HG02759 (cell line): ENCODE results near the gene CD160.
"Not testable (repeated sequence)": the region's sequence is repeated elsewhere in the genome, so short reads cannot be mapped to it uniquely, and the experiment has no call there.

Experiments
- ATAC-seq: cut with Tn5 transposase; IDR thresholded peaks from one replicate; pipeline ENCODE4 v1.9.1; 2021; ENCODE audit warnings: mild to moderate bottlenecking, moderate library complexity; ENCODE audit not compliant: unreplicated experiment

CD160 gene

DNA sequence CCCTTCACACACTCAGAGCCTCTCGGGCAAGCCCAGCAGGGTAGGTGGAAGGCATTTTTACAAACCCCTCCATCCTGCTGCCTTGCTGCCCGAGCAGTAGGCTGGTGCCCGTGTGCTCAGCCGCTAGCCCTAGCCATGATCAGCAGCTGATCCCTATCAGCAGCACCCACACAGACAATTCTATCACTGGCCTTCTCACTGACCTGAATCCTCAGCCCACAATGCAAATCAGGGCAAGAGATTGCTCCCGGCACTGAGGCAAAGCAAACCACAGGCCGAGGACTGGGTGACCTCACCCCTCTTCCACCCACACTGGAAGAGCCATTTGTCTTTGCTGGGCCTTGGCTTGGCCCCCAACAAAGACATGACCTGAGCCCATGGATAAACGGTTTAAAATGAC is 11.2 kb upstream of the CD160 start:
- ATAC-seq = no peak

DNA sequence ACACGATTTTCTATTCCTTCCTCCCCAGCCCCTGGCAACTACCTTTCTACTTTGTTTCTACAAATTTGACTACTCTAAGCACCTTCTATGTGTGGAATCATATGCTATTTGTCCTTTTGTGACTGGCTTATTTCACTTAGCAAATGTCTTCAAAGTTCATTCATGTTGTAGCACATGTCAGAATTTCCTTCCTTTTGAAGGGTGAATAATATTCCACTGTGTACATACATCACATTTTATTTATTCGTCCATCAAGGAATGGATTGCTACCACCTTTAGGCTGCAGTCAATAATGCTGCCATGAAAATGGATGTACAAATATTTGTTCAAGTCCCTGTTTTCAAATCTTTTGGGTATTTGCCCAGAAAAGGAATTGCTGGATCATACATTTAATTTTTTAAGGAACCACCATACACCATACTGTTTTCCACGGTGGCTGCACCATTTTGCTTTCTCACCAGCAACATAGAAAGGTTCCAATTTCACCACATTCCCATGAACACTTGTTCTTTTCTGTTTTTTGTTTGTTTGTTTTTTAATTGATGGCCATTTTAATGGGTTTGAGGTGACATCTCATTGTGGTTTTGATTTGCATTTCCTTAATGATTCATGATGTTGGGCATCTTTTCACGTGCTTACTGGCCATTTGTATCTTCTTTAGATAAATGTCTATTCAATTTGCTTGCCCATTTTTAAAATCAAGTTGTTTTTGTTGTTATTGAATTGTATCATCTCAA is 8.8 kb upstream of the CD160 start:
- no peak for ATAC-seq

DNA sequence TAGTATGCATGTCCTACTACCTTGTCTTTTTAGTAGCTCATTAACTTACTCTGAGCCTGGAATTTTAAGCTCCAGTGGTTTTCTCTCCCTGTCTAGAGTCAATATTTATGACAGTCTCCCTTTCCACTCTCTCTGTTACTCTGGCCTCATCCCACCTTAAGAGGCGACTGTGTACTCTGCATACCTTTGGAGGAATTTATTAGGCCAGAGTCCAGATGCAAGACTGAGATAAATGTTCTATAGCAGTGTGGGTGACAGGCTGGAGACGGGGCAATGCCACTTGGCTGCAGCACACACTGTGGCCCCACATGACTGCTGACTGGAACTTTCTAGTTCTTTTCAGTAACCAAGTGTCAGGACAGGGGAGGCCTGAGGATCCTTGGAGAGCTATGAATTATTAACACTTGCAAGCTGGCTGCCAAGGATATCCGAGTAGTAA is 8.1 kb upstream of the CD160 start:
- no peak for ATAC-seq

DNA sequence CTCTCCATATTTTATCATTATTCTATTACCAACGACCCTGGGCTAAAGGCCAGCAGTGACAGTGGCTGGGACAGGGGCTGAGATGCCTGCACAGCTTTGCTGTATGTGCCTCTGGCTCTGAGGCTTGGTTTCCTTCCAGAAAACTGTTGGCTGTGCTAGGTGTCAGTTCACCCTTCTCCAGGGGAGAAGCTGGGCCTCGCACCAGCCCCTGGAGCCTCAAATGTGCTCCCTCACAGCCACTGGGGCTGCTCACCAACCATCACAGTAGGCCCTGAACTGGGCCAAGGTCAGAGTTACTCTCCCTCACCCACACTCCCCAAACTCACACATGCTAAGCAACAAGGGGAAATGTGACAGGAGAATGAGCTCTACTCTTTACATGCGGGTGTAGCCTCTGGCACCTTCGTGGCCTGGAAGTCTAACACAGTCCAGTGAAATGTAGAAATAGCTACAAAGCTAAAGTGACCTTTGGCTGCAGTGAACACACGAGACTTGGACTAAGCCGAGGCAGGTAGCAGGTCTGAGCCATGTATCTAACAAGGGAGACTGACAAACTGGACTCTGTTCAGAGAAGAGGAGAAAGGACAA is 4.7 kb upstream of the CD160 start:
- ATAC-seq = no peak

DNA sequence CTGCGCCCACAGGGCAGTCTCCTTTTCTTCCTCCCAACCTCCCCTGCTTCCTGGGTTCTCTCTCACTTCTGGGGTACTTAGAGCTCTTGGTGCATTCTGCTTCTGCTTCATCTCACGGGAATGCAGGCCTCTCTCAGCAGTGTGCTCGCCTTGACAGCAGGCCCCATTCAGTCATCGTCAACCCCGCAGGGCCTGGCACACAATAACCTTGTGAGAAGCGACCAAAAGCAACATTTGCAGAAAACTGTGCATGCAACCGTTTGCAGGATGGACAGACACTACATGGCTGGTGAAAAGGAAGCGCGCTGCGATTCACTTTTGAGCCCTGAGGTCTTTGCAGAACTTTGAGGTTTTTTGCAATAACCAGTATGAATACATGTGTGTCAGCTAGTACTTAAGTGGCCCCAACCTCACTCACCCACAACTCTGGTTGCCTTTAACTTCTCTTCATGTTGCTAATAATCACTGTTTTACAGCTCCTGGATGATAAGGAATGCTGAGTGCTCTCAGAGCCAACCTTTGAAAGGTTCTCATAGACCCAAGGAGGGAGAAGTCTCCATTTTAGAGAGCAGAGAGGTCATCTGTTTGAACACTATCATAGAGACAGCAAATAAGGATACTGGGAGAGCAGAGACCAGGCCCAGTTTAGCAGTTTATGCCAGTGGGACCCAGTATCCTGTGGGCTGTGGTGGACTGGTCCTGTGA is 2.5 kb upstream of the CD160 start:
- no peak for ATAC-seq

DNA sequence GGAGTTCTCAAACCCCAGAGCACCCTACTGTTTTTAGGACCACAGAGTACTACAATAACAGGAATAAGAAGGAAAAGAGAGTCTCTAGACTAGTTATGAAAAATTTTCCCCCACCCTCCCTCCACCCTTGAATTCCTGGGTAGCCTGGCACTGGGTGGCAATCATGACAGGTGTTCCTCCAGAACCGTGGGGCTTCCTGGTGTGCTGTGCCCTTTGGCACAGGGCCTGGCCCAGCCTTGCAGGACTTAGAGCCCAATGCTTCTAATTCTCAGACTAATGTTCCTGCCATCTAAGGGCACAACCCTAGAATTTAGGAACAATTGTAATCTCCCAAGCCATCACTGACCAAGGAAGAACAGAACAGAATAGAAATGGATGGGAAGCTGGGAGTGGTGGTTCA is 1.5 kb upstream of the CD160 start:
- no peak for ATAC-seq

DNA sequence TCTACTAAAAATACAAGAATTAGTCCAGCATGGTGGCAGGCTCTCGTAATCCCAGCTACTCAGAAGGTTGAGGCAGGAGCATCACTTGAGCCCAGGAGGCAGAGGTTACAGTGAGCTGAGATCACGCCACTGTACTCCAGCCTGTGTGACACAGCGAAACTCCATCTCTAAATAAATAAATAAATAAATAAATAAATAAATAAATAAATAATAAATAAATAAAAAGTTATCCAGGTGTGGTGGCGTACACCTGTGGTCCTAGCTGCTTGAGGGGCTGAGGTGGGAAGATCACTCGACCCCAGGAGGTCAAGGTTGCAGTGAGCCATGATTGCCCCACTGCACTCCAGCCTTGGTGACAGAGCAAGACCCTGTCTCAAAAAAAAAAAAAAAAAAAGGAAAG is 834 bp upstream of the CD160 start:
- not testable (repeated sequence) for ATAC-seq

DNA sequence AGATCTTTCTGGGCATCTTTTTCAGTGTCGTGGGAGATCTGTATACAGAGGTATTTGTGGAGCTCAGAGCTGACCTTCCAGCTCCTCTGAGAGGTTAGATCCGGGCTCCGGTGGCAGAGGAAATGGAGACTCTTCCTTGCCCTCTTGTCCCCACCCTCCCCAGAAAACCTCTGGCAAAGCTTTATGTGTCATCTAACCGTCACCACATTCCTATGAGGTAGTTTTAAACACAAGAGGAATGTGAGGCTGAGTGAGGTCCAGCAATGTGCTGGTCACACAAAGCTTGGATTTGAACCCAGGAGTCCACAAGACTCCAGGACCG is 1.2 kb downstream of the CD160 start:
- no peak for ATAC-seq

DNA sequence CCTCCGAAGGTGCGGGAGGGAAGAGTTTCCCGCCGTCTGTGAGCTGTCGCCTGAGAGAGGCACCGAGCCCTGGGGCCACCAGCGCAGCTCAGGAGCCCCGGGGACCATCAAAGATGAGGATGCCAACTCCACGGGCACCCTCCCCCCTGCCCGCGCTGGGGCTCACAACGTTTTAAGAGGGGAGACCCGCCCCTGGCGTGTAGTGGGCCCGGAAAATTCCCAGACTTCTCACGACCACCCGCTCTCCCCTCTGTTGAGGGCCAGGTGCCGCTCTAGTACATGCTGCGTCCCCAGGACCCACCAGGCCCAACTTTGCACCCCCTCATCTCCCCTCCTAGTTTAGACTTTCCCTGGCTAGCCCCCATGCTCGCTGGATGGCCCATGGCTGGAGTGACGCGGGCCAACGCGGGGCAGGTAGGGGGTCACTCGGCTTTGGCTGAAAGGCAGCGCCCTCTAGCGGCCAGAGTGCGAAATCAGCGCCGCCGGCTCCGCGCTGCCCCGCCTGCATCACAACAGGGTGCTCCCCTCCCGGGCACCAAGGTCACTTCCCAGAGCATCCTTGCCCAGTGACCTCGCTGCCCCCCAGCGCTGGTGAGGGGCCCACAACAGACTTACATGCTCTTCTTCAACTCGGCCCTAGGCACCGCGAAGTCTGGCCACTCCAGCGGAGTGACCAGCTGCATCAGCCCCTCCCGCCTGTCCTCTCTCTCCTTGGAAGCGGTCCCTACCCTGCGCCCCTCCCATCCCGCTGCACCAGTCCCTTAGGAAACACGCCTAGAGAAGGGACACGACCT is 1.8 kb downstream of the CD160 start:
- ATAC-seq = peak; percentile 89

DNA sequence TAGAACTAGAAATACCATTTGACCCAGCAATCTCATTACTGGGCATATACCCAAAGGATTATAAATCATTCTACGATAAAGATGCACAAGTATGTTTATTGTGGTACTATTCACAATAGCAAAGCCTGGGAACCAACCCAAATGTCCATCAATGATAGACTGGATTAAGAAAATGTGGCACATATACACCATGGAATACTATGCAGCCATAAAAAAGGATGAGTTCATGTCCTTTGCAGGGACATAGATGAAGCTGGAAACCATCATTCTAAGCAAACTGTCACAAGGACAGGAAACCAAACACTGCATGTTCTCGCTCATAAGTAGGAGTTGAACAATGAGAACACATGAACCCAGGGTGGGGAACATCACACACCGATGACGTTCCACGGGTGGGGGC is 6.9 kb downstream of the CD160 start:
- ATAC-seq = not testable (repeated sequence)

DNA sequence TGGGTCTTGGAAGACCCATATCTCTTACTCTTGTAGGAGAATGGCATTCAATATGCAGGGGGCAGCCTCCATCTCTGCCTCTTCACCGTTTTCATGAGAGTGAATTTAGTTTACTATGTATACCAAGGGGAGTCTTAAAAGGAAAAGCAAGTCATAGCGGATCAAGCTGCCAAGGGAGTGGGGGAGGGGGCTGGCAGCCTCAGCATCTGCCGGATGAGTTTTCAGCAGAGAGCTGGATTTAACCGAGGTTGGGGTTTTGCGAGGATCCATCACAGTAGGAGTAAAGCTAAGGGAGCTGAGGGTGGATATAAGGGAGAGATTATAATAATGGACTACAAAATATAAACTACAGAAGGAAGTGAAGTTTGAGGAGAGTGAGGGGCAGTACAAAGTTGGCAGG is 9.9 kb downstream of the CD160 start:
- no peak for ATAC-seq

DNA sequence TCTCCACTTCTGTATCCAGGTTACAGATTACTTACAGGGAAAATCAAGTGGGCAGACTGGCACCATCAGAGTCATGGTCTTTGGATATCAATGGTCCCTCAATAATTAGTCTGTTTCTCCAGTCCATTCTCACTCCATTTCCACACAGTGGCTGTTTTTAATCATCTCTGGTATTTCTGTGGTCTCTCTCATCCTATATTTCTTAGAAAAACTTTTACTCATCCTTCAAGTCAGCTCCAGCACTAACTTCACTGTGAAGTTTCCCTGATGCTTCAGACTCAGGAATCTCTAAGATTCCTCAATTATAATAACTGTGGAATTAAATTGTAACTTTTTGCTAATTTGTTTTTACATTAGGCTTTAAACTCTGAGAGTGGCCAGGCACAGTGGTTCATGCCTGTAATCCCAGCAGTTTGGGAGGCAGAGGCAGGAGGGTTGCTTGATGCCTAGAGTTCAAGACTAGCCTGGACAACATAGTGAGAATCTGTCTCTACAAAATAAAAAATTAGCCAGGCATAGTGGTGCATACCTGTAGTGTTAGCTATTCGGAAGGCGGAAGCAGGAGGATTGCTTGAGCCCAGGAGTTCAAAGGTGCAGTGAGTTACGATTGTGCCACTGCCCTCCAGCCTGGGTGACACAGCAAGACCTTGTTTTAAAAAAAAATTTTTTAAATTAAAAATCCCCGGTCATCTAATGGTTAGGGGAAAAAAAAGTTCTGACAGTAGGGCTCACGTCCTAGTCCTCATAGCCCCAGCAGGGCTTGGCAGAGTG is 10.6 kb downstream of the CD160 start:
- no peak for ATAC-seq

DNA sequence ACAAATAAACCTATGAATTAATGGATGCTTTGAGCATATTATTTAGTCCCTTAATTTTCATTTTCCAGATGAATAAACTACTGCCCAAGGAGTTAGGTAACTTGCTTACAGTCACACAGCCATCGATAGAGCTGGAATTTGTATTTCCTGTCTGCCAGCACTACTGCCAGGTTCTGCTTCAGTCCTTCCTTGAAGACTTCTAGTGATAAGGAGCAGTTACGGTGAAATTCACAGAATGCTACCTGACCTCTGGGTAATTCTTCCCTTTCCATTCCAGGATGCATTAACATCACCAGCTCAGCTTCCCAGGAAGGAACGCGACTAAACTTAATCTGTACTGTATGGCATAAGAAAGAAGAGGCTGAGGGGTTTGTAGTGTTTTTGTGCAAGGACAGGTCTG is 11.2 kb downstream of the CD160 start:
- no peak for ATAC-seq

DNA sequence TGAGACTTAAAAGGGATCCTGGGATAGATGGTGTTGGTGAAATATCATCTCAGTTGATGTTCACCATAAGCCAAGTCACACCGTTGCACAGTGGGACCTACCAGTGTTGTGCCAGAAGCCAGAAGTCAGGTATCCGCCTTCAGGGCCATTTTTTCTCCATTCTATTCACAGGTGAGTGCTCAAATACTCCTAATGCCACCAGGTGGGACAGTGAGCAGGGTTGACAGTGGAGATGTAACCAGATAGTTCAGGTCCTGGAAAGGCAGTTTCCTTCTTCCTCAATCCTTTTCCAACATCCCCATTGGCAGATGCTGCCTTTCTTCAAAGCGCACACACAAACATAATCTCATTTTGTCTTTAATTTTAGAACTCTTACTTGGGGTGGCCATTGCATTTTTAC is 11.6 kb downstream of the CD160 start:
- ATAC-seq = no peak

DNA sequence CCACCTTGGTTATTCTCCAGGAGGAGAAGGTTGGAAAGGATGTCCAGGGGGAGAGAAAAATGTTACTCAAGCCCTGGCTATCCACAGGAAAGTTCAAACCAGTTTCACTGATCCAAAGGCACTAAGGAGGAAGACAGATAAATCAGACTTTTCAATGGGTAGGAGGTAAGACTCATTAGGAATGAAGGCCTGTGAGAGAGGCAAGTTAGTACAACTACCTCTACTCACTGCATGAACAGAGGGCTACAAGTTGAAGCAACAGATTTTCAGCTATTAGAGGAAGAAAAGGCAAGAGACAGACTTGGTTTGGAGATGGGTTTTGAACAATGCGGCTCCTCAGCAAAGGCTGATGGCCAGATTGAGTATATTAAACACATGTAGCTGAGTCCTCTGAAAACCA is 16.9 kb downstream of the CD160 start:
- no peak for ATAC-seq

DNA sequence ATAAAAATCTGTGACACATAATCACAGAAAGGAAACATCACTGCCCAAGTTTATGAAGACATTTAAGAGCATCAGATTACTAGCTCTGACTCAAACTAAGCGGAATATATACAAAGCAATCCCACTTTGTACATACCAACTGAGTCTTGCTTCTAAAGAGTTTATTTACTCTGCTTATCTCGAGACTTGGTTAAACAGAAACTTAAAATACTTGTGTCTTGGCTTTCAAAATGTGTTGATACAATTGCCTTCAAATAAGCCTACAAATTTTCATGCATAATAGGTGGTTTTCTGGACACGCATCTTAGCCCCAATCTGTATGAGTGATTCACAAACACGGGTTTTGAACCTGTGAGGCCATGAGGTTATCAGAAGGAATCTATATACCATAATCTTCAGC is 21.0 kb downstream of the CD160 start:
- no peak for ATAC-seq

DNA sequence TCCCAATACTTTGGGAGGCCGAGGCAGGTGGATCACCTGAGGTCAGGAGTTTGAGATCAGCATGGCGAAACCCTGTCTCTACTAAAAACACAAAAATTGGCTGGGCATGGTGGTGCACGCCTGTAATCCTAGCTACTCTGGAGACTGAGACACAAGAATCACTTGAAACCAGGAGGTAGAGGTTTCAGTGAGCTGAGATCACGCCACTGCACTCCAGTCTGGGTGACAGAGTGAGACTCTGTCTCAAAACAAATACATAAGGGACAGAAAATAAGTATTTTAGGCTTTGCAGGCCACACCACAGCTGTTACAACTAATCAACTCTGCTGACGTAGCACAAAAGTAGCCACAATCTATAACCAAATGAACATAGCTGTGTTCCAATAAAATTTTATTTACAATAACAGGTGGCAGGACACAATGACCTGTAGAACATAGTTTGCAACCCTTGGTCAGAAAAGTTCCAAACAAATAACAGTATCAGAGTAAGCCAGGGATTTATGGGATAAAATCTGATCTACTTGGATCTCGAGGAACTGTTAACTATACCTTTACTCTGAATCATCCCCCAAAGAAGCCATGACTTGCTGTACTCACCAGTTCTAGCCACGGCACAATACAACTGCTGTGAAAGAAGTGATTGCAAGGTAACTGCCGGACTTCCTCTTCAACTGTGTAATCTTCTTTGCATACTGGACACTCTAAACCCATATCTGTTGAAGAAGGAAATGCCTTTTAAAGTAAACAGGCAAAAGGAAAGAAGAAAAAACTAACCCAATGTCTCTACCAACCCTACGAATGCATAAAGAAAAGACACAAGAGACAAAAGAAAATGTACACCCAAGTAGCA is 28.3 kb downstream of the CD160 start:
- ATAC-seq = no peak

DNA sequence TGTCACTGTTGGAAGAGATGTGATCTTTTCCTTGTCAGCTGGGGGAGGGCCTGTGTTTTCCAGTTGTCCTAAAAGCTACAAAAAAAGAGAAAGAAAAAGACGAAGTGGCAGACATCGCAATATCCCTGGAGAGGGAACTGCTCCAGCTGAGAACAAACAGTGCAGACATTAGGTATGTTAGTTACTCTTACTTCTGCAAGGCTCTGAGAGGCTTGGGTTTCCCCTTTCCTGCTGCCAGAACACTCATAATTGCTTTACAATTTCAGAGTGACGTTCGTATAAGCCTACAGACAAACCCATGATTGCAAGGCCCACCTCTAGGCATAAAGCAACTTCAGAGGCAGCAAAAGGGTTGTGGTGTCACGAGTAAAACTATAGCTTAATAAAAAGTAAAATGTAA is 31.1 kb downstream of the CD160 start:
- no peak for ATAC-seq

DNA sequence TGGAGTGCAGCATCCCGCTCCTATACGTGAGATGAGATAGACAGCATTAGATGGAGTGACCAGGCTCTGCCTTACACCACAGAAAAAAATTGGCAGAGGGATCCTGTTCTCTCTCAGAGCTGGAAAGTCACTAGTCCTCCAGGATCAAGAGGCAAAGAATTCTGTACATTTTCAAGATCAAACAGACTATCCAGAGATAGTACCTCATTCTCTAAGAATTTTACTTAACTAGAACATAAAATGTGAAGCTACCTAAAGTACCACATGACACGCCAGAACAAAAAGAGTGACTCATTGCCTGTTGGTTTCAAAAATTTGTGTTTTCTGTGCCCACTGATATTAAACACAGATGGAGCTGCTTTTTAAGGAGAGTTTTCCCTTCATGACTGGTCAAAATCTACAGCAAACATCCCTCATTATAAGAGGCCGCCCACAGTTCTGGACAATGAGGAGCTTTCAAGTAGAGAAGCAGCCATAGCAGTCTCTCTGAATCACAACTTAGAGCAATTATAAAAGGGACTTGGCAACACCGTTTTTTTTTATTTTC is 32.3 kb downstream of the CD160 start:
- no peak for ATAC-seq

DNA sequence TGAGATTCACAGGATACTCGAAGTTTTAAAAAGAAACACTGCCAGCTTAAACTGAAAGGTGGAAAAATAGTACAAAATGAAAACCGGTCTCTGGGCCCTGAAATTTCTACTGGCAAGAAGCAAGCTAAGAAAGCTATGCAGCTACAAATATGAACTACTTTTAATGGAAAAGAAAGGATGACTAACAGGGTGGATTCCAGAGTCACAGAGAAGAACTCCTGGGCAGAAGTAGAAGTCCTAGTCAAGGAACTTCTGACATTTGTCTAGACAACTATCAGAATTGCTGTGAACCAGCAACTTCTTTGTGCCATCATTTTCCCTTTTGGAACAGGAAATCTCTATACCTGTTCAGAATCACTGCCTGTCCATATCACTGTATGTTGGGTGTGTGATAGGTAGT is 38.1 kb downstream of the CD160 start:
- no peak for ATAC-seq
